AG09309 (cell line): ENCODE measurements around the gene PXK.

Source experiments
- DNase-seq: peaks from one replicate; pipeline ENCODE4 v3.0.0-alpha.2; 2010; ENCODE audit warnings: low read depth
- H3K4me3 ChIP-seq: 2 replicates; pipeline ENCODE4 v1.5.1; 2011; ENCODE audit warnings: mild to moderate bottlenecking, low read depth, low read length, moderate library complexity; ENCODE audit not compliant: control insufficient read depth
- TF ChIP-seq, protein P1 (sequence below): IDR thresholded peaks from 2 replicates; pipeline ENCODE4 v1.5.1; 2011; ENCODE audit warnings: mild to moderate bottlenecking, low read depth, low read length, inconsistent platforms; ENCODE audit not compliant: insufficient read depth, control insufficient read depth; ENCODE audit errors: missing control alignments

Gene PXK

GRCh38 chr3:58441514-58442450 is 109.1 kb downstream of the PXK start:
- no peak for DNase-seq
- H3K4me3 ChIP-seq = no peak overlapping the region
- TF ChIP-seq, protein P1, sequence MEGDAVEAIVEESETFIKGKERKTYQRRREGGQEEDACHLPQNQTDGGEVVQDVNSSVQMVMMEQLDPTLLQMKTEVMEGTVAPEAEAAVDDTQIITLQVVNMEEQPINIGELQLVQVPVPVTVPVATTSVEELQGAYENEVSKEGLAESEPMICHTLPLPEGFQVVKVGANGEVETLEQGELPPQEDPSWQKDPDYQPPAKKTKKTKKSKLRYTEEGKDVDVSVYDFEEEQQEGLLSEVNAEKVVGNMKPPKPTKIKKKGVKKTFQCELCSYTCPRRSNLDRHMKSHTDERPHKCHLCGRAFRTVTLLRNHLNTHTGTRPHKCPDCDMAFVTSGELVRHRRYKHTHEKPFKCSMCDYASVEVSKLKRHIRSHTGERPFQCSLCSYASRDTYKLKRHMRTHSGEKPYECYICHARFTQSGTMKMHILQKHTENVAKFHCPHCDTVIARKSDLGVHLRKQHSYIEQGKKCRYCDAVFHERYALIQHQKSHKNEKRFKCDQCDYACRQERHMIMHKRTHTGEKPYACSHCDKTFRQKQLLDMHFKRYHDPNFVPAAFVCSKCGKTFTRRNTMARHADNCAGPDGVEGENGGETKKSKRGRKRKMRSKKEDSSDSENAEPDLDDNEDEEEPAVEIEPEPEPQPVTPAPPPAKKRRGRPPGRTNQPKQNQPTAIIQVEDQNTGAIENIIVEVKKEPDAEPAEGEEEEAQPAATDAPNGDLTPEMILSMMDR = no peak

- no peak overlapping the region for H3K4me3 ChIP-seq
- TF ChIP-seq, protein P1 = no peak
- no peak for DNase-seq
These were observed 119.5 kb downstream of the PXK start for GRCh38 chr3:58452176-58452575.

- DNase-seq = no peak
- H3K4me3 ChIP-seq = no peak overlapping the region
- TF ChIP-seq, protein P1 = no peak
These were observed 126.5 kb downstream of the PXK start for GRCh38 chr3:58459160-58459559.

DNA sequence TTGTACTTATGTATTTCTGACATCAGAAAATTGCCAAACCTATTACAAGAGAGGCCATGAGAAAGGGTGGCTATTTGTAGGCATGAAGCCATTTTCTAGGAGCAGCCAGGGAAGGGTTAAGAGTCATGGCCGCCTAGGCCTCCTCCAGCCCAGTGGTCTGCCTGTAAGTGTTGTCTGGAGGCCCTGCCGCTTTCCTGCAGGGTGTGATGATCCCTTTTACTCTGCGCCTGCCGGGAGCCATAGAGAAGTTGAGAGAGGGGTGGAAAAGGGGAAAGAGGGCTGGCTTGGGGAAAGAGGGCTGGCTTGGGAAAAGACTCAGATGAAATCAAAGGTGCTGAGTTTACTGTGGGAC is 130.1 kb downstream of the PXK start:
- TF ChIP-seq, protein P1 = no peak
- no peak for DNase-seq
- no peak overlapping the region for H3K4me3 ChIP-seq

- DNase-seq = peak; percentile 59
- TF ChIP-seq, protein P1 = peak; percentile 88
- H3K4me3 ChIP-seq = no peak overlapping the region
These were observed 130.7 kb downstream of the PXK start for GRCh38 chr3:58463181-58463941.

- TF ChIP-seq, protein P1 = no peak
- DNase-seq = no peak
- H3K4me3 ChIP-seq = no peak overlapping the region
These were observed 131.2 kb downstream of the PXK start for GRCh38 chr3:58463942-58464271.
